GM12878 (cell line): ENCODE results near the gene ATG13. TPM values are rescaled to one million over a fixed set of nuclear protein-coding genes. Genes with fewer than 3 reads are reported as not detected.

Source experiments
- ASH2L ChIP-seq: fragments of 300-600, 200-600 bp; sonication (generic); IDR thresholded peaks from 2 replicates; pipeline ENCODE4 v1.6.1; 2017; ENCODE audit warnings: low read depth, mild to moderate bottlenecking, borderline replicate concordance
- EGR1 ChIP-seq, 2 experiments: IDR thresholded peaks; 1 replicate in 1 of 2; 2 replicates in 1 of 2; pipeline ENCODE4 v1.6.1; 2011 to 2012; ENCODE audit warnings: low read depth in 2 of 2, low read length in 2 of 2, borderline replicate concordance in 1 of 2, mild to moderate bottlenecking in 1 of 2, moderate library complexity in 1 of 2
- EZH2 ChIP-seq: IDR thresholded peaks from 2 replicates; pipeline ENCODE4 v1.6.1; 2012; ENCODE audit warnings: low read depth, mild to moderate bottlenecking, control low read depth, inconsistent platforms, low read length, borderline replicate concordance; ENCODE audit not compliant: control insufficient read depth
- HCFC1 ChIP-seq: fragments of 150-350 bp; IDR thresholded peaks from 2 replicates; pipeline ENCODE4 v1.6.1; 2014; ENCODE audit warnings: low read length
- JUNB ChIP-seq: IDR thresholded peaks from 2 replicates; pipeline ENCODE4 v1.6.1; 2016; ENCODE audit warnings: antibody characterized with exemption, mild to moderate bottlenecking
- KAT2A ChIP-seq: conservative IDR thresholded peaks from 2 replicates; pipeline ENCODE4 v1.6.1; 2011; ENCODE audit warnings: low read depth, low read length; ENCODE audit not compliant: control insufficient read depth
- MTA2 ChIP-seq: fragments of 450-650 bp; IDR thresholded peaks from 2 replicates; pipeline ENCODE4 v1.6.1; 2016; ENCODE audit warnings: low read depth, mild to moderate bottlenecking, moderate library complexity
- NFIC ChIP-seq: IDR thresholded peaks from 2 replicates; pipeline ENCODE4 v1.6.1; 2012; ENCODE audit warnings: low read depth, mild to moderate bottlenecking, inconsistent platforms, low read length, moderate library complexity
- PAX5 ChIP-seq: IDR thresholded peaks from 2 replicates; pipeline ENCODE4 v1.6.1; 2011; ENCODE audit warnings: low read depth, low read length, borderline replicate concordance
- SMARCA5 ChIP-seq: fragments of 450-650 bp; IDR thresholded peaks from 2 replicates; pipeline ENCODE4 v1.6.1; 2017; ENCODE audit warnings: mild to moderate bottlenecking
- SP1 ChIP-seq: IDR thresholded peaks from one replicate; pipeline ENCODE4 v1.6.1; 2011; ENCODE audit warnings: low read depth, low read length
- SREBF1 ChIP-seq: IDR thresholded peaks from 2 replicates; pipeline ENCODE4 v1.6.1; 2012; ENCODE audit warnings: mild to moderate bottlenecking, low read length
- STAT1 ChIP-seq: fragments of 450-650 bp; conservative IDR thresholded peaks from 2 replicates; pipeline ENCODE4 v1.6.1; 2014; ENCODE audit warnings: antibody characterized with exemption, mild to moderate bottlenecking
- STAT3 ChIP-seq: IDR thresholded peaks from 2 replicates; pipeline ENCODE4 v1.6.1; 2011; ENCODE audit warnings: low read depth, low read length, improper control_type of control experiment
- SUPT20H ChIP-seq: IDR thresholded peaks from 2 replicates; pipeline ENCODE4 v1.6.1; 2011; ENCODE audit warnings: low read depth, mild to moderate bottlenecking, low read length, moderate library complexity, borderline replicate concordance; ENCODE audit not compliant: control insufficient read depth
- TARDBP ChIP-seq: IDR thresholded peaks from 2 replicates; pipeline ENCODE4 v1.6.1; 2016; ENCODE audit warnings: borderline replicate concordance
- TCF12 ChIP-seq: IDR thresholded peaks from 2 replicates; pipeline ENCODE4 v1.6.1; 2011; ENCODE audit warnings: low read depth, mild to moderate bottlenecking, low read length
- ZNF274 ChIP-seq: IDR thresholded peaks from one replicate; pipeline ENCODE4 v1.8.0; 2011; ENCODE audit not compliant: insufficient read length, insufficient read depth
- polyA plus RNA-seq, 11 experiments: library from polyadenylated mRNA; depleted of rRNA in 4 of 11; unstranded in 6 of 11; stranded (reverse) in 5 of 11; fragments of >200 nt; fragmentation: Nextera tagmentation in 4 of 11; fragmentation: Illumina TruSeq in 1 of 11; extraction: Ambion mirVana in 4 of 11; extraction: Trizol in 1 of 11; gene quantifications; 1 replicate in 1 of 11; 2 replicates in 10 of 11; pipeline versions ENCODE4 v1.2.1 to v1.2.3, GENCODE V29; 2011 to 2016; ENCODE audit warnings: inconsistent platforms in 2 of 11, missing spikeins in 2 of 11, low read depth in 1 of 11
- total RNA-seq, 4 experiments: library from RNA; depleted of rRNA in 3 of 4; stranded (reverse); fragments of >200 nt in 3 of 4; fragmentation: Illumina TruSeq in 1 of 4; extraction: Trizol in 1 of 4; gene quantifications; 2 replicates each; pipeline versions ENCODE4 v1.2.1 to v1.2.3, GENCODE V29; 2013 to 2021
- TF ChIP-seq, protein P1 (sequence below): fragments of 450-650 bp; IDR thresholded peaks from 2 replicates; pipeline ENCODE4 v1.6.1; 2017; ENCODE audit warnings: borderline replicate concordance
- TF ChIP-seq, protein P2 (sequence below): fragments of 450-650 bp; IDR thresholded peaks from 2 replicates; pipeline ENCODE4 v1.6.1; 2016; ENCODE audit warnings: mild to moderate bottlenecking
- TF ChIP-seq, protein P3 (sequence below): IDR thresholded peaks from 2 replicates; pipeline ENCODE4 v1.6.1; 2011; ENCODE audit warnings: borderline replicate concordance, low read depth, mild to moderate bottlenecking, moderate library complexity, low read length; ENCODE audit not compliant: insufficient read depth, poor library complexity, severe bottlenecking
- TF ChIP-seq, protein P4 (sequence below): fragments of 450-650 bp; IDR thresholded peaks from 2 replicates; pipeline ENCODE4 v1.6.1; 2017; ENCODE audit warnings: mild to moderate bottlenecking, moderate library complexity

Gene ATG13
- total and polyA plus RNA-seq, 10 of the 15 experiments (the other 5 are each of a cell fraction or from before 2014, with no cell fraction given), result 10.9 to 61.6 (median 50.9) TPM

DNA sequence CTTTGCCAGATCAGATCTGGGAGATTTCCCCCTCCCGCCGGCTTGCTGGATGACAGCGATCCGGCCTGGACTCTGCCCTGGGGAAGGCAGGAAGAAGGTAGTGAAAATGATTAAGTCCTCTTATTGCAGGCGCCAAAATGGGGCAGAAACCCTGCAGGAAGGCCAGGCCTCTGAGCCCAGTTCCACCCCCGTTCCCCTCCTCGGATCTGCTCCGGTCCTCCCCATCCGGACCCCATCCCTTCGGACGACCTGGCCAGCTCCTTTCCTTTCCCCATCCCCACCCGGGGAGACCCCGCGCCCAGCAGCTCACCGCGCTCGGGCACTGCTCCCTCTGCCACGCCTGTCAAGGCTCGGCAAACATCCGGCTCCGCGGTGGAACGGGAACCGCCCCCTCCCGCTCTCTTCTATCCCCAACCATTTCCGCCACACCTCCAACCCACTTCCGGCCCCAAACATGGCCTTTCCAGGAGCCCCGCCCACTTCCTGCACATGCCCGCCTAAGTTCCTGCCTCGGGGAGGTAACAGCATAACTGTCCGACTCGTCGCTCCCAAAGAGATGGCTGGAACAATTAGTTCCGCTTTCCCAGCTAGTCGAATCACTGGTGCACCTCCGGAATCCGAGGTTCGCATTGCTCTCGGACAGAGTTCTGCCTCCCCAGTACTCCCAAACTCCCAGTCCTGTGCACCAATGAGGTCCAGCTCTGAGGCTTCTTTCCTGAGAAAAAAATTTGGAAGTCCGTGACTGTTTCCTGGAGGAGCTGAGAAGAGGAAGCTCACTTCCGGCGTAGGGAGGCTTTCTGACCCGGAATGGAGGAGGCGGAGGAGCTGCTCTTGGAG, 83.1 kb downstream of the ATG13 start, which contains the start of the genes ARHGAP1 and ZNF408 (continued):
- TF ChIP-seq TCF12 (no peak), SREBF1 (no peak), JUNB (no peak), SUPT20H (no peak), STAT1 (peak; percentile 99), EGR1 (IDR thresholded peaks at IDR 0.05; ENCODE audit: borderline replicate concordance in 1 of 2, low read depth in 2 of 2, low read length in 2 of 2) (no peak; a peak in 2 of 3 replicates), KAT2A (no peak), HCFC1 (peak; percentile 81), ZNF274 (no peak), ASH2L (peak; percentile 91), NFIC (peak; percentile 72; the same call in 1 of the 2 replicates), SMARCA5 (no peak; the same call in 1 of the 2 replicates), MTA2 (peak; percentile 76), SP1 (peak; percentile 67), TARDBP (no peak), STAT3 (0 out of 2 replicates have a peak, but pooled peaks have one; percentile 67), PAX5 (no peak), EZH2 (no peak)
- TF ChIP-seq, protein P1, sequence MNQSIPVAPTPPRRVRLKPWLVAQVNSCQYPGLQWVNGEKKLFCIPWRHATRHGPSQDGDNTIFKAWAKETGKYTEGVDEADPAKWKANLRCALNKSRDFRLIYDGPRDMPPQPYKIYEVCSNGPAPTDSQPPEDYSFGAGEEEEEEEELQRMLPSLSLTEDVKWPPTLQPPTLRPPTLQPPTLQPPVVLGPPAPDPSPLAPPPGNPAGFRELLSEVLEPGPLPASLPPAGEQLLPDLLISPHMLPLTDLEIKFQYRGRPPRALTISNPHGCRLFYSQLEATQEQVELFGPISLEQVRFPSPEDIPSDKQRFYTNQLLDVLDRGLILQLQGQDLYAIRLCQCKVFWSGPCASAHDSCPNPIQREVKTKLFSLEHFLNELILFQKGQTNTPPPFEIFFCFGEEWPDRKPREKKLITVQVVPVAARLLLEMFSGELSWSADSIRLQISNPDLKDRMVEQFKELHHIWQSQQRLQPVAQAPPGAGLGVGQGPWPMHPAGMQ, result peak; percentile 39; the same call in 1 of the 2 replicates
- TF ChIP-seq, protein P2, sequence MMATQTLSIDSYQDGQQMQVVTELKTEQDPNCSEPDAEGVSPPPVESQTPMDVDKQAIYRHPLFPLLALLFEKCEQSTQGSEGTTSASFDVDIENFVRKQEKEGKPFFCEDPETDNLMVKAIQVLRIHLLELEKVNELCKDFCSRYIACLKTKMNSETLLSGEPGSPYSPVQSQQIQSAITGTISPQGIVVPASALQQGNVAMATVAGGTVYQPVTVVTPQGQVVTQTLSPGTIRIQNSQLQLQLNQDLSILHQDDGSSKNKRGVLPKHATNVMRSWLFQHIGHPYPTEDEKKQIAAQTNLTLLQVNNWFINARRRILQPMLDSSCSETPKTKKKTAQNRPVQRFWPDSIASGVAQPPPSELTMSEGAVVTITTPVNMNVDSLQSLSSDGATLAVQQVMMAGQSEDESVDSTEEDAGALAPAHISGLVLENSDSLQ, result peak; percentile 93
- TF ChIP-seq, protein P3, sequence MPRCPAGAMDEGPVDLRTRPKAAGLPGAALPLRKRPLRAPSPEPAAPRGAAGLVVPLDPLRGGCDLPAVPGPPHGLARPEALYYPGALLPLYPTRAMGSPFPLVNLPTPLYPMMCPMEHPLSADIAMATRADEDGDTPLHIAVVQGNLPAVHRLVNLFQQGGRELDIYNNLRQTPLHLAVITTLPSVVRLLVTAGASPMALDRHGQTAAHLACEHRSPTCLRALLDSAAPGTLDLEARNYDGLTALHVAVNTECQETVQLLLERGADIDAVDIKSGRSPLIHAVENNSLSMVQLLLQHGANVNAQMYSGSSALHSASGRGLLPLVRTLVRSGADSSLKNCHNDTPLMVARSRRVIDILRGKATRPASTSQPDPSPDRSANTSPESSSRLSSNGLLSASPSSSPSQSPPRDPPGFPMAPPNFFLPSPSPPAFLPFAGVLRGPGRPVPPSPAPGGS, result no peak
- TF ChIP-seq, protein P4, sequence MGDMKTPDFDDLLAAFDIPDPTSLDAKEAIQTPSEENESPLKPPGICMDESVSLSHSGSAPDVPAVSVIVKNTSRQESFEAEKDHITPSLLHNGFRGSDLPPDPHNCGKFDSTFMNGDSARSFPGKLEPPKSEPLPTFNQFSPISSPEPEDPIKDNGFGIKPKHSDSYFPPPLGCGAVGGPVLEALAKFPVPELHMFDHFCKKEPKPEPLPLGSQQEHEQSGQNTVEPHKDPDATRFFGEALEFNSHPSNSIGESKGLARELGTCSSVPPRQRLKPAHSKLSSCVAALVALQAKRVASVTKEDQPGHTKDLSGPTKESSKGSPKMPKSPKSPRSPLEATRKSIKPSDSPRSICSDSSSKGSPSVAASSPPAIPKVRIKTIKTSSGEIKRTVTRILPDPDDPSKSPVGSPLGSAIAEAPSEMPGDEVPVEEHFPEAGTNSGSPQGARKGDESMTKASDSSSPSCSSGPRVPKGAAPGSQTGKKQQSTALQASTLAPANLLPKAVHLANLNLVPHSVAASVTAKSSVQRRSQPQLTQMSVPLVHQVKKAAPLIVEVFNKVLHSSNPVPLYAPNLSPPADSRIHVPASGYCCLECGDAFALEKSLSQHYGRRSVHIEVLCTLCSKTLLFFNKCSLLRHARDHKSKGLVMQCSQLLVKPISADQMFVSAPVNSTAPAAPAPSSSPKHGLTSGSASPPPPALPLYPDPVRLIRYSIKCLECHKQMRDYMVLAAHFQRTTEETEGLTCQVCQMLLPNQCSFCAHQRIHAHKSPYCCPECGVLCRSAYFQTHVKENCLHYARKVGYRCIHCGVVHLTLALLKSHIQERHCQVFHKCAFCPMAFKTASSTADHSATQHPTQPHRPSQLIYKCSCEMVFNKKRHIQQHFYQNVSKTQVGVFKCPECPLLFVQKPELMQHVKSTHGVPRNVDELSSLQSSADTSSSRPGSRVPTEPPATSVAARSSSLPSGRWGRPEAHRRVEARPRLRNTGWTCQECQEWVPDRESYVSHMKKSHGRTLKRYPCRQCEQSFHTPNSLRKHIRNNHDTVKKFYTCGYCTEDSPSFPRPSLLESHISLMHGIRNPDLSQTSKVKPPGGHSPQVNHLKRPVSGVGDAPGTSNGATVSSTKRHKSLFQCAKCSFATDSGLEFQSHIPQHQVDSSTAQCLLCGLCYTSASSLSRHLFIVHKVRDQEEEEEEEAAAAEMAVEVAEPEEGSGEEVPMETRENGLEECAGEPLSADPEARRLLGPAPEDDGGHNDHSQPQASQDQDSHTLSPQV, result peak; percentile 65; the same call in 1 of the 2 replicates
